Adrenal gland (tissue), 12 donors: Measurements from ENCODE around the gene ANO6. TPM values are rescaled to one million over a fixed set of nuclear protein-coding genes. Genes with fewer than 3 reads are reported as not detected.
A peak's percentile ranks its signal among the peaks of the same experiment; 100 is the strongest.

Experiments
- DNase-seq, 7 donors: peaks; one replicate each; pipeline ENCODE4 v3.0.0-alpha.2; 2019 to 2020
- H3K27ac ChIP-seq, 5 donors: fragments of 200-600 bp; sonication (generic) in 4 of 5; 1 replicate in 3 of 5; 2 replicates in 2 of 5; pipeline versions ENCODE4 v1.5.1 to v1.8.0; 2016 to 2020; ENCODE audit warnings: mild to moderate bottlenecking in 1 of 5
- H3K27me3 ChIP-seq: fragments of 200-600 bp; 2 replicates; pipeline ENCODE4 v1.8.0; 2021
- H3K36me3 ChIP-seq, 2 donors: fragments of 200-600 bp; replicated peaks in 1 of 2; 1 replicate in 1 of 2; 2 replicates in 1 of 2; pipeline versions ENCODE4 v1.5.1 to v1.8.0; 2018 to 2022
- H3K4me1 ChIP-seq, 2 donors: fragments of 200-600 bp; replicated peaks in 1 of 2; 1 replicate in 1 of 2; 2 replicates in 1 of 2; pipeline versions ENCODE4 v1.5.1 to v1.8.0; 2018 to 2021
- H3K4me3 ChIP-seq, 4 donors: fragments of 200-600 bp; sonication (generic) in 3 of 4; one replicate each; pipeline ENCODE4 v1.5.1; 2016 to 2018
- H3K9me3 ChIP-seq, 3 donors: fragments of 200-600 bp; sonication (generic) in 1 of 3; replicated peaks in 1 of 3; 1 replicate in 2 of 3; 2 replicates in 1 of 3; pipeline versions ENCODE4 v1.5.1 to v1.8.0; 2016 to 2021
- POLR2A ChIP-seq, 2 donors: fragments of 450-650 bp; IDR thresholded peaks; one replicate each; pipeline ENCODE4 v1.6.1; 2017; ENCODE audit warnings: antibody characterized with exemption in 2 of 2, mild to moderate bottlenecking in 2 of 2, moderate library complexity in 1 of 2
- WGBS, 4 donors: extraction: QIAGEN DNeasy Blood & Tissue Kit in 2 of 4; methylation state at CpG; one replicate each; pipeline versions ENCODE4 v1.1.5 to v1.1.7; 2013 to 2017; 5-methylcytosine and 5-hydroxymethylcytosine counted together
- intact Hi-C, 2 donors: fragments of 100-400 bp; cut with DNase I; formaldehyde crosslinking; loops; one replicate each; pipeline versions ENCODE4 v1.14.1 to v1.15.0; 2022 to 2023
- polyA plus RNA-seq, 3 donors: library from polyadenylated mRNA; stranded (reverse); fragments of 200-250 nt in 2 of 3; fragments of 350-450 nt in 1 of 3; fragmentation: Illumina TruSeq in 1 of 3; extraction: RNeasy Lipid Tissue Mini Kit (QIAGEN cat#74804) in 1 of 3; gene quantifications; one replicate each; pipeline ENCODE4 v1.2.3, GENCODE V29; 2013 to 2014
- total RNA-seq, 9 donors: library from RNA; depleted of rRNA in 4 of 9; stranded (reverse); fragments of >200 nt in 4 of 9; fragments of 120-200 nt in 1 of 9; fragmentation: NEBNext Ultra II Directional in 1 of 9; extraction: Animal tissue kit (Norgen Biotek cat#: 25700) in 1 of 9; gene quantifications; one replicate each; pipeline versions ENCODE4 v1.1.0 to v1.2.4, GENCODE V29; 2013 to 2023
- TF ChIP-seq, protein P1 (sequence below), 6 experiments: fragments of 450-650 bp in 4 of 6; fragments of 200-600 bp in 2 of 6; sonication (generic) in 1 of 6; IDR thresholded peaks; 1 replicate in 5 of 6; 2 replicates in 1 of 6; pipeline versions ENCODE4 v1.5.1 to v1.8.0; 2016 to 2021; ENCODE audit warnings: antibody characterized with exemption in 6 of 6, mild to moderate bottlenecking in 2 of 6, moderate library complexity in 1 of 6
- donor health status: healthy with polysubstance abuse.
- donor health status: Bipolar disorder and iron deficiency.
- donor health status: DM: yes; HTN: yes; CAD: no.
- donor health status: DM: no; HTN: no; CAD: no.
- donor health status: DM: no; HTN: no; CAD: no.
- donor health status: DM: yes; HTN: yes; CAD: no.

The ANO6 gene
- total and polyA plus RNA-seq, 12 donors: 7.5 to 92.3 (median 54.4) TPM

DNA sequence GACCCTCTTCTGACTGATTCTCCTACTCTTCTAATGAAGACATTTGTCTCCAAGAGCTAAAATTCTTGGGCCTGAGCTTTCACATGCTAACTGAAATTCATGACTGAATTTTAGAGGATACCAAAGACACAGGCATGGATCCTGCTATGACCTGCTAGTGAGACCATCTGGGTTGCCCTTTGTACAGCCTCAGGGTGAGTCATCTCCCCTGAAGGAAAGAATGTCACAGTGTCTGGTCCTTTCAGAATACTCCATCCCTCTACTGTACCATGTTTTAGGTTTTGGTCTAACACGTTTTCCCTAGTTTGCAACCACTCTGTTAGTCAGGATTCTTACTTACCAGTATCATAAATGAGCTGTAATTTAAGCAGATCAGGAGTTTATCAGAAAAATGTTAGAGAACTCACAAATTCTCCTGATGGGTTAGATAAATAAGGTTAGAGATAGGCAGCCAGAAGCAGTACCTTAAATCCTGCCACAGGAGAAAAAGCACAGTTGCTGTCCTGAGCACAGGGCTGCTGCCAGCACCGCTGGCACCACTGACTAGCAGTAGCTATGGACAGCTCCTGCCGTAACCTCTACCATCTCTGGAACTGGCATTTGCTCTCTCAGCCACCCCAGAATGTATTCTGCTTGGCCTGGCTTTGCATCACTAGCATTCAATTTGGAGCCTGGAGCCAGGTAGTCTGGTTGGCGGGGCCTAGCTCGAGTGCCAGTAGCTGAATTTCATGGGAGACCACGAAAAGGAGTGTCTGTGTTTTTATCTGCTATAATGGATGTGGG lies 127.6 kb downstream of the ANO6 start:
- WGBS, 4 donors: 92 to 98% (median 96%) methylated on average over 6 of the region's 6 CpGs
- Histone ChIP-seq H3K36me3 (peaks cover 0 to 5% of the 10 kb centered on the region in 2 donors), H3K4me3 (no peak overlapping the region), H3K27ac (no peak overlapping the region), H3K9me3 (no peaks in the 10 kb centered on the region), H3K27me3 (no peaks in the 10 kb centered on the region), H3K4me1 (no peaks in the 10 kb centered on the region)
- TF ChIP-seq POLR2A (IDR thresholded peaks at IDR 0.05): no peak
- DNase-seq: no peak
- intact Hi-C loops: no loop called here

GRCh38 chr12:45348311-45348710 lies 132.4 kb downstream of the ANO6 start:
- H3K36me3 ChIP-seq: peaks cover 0 to 8% of the 10 kb centered on the region in 2 donors
- no peak overlapping the region for H3K27ac ChIP-seq
- peaks cover 0 to 16% of the 10 kb centered on the region in 2 donors for H3K4me1 ChIP-seq
- H3K4me3 ChIP-seq: no peak overlapping the region
- DNase-seq: no peak
- TF ChIP-seq POLR2A (IDR thresholded peaks at IDR 0.05): no peak
- TF ChIP-seq, protein P1, sequence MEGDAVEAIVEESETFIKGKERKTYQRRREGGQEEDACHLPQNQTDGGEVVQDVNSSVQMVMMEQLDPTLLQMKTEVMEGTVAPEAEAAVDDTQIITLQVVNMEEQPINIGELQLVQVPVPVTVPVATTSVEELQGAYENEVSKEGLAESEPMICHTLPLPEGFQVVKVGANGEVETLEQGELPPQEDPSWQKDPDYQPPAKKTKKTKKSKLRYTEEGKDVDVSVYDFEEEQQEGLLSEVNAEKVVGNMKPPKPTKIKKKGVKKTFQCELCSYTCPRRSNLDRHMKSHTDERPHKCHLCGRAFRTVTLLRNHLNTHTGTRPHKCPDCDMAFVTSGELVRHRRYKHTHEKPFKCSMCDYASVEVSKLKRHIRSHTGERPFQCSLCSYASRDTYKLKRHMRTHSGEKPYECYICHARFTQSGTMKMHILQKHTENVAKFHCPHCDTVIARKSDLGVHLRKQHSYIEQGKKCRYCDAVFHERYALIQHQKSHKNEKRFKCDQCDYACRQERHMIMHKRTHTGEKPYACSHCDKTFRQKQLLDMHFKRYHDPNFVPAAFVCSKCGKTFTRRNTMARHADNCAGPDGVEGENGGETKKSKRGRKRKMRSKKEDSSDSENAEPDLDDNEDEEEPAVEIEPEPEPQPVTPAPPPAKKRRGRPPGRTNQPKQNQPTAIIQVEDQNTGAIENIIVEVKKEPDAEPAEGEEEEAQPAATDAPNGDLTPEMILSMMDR (IDR thresholded peaks at IDR 0.05): no peak
- no peaks in the 10 kb centered on the region for H3K27me3 ChIP-seq
- intact Hi-C loops: no loop called here
- 94 to 97% (median 94%) methylated on average over 2 of the region's 2 CpGs for WGBS, 4 donors
- H3K9me3 ChIP-seq: no peaks in the 10 kb centered on the region

- no peak for TF ChIP-seq POLR2A (IDR thresholded peaks at IDR 0.05)
- TF ChIP-seq, protein P1 (IDR thresholded peaks at IDR 0.05): no peak
- WGBS, 4 donors: 71 to 78% (median 74%) methylated on average over 1 of the region's 1 CpG
- intact Hi-C loops: no loop called here
- no peak overlapping the region for H3K27ac ChIP-seq
- peaks cover 0 to 16% of the 10 kb centered on the region in 2 donors for H3K4me1 ChIP-seq
- no peak for DNase-seq
- no peak overlapping the region for H3K4me3 ChIP-seq
- H3K36me3 ChIP-seq: peaks cover 0 to 8% of the 10 kb centered on the region in 2 donors
- H3K27me3 ChIP-seq: no peaks in the 10 kb centered on the region
- H3K9me3 ChIP-seq: no peaks in the 10 kb centered on the region
These were observed 133.1 kb downstream of the ANO6 start for GRCh38 chr12:45348986-45349385.

- peak in 2 of 7 donors; percentile 14 to 32 for DNase-seq
- H3K27me3 ChIP-seq: no peaks in the 10 kb centered on the region
- peaks cover 0 to 12% of the 10 kb centered on the region in 2 donors for H3K36me3 ChIP-seq
- H3K4me1 ChIP-seq: peaks cover 0 to 16% of the 10 kb centered on the region in 2 donors
- H3K27ac ChIP-seq: no peak overlapping the region
- intact Hi-C loops: no loop called here
- H3K9me3 ChIP-seq: no peaks in the 10 kb centered on the region
- 40 to 80% (median 60%) methylated on average over 1 of the region's 1 CpG for WGBS, 4 donors
- no peak overlapping the region for H3K4me3 ChIP-seq
- TF ChIP-seq, protein P1 (IDR thresholded peaks at IDR 0.05): no peak
- no peak for TF ChIP-seq POLR2A (IDR thresholded peaks at IDR 0.05)
These were observed 134.0 kb downstream of the ANO6 start for GRCh38 chr12:45349916-45350315.

- peaks cover 0 to 20% of the 10 kb centered on the region in 2 donors for H3K4me1 ChIP-seq
- no peak overlapping the region for H3K4me3 ChIP-seq
- H3K27me3 ChIP-seq: no peaks in the 10 kb centered on the region
- TF ChIP-seq POLR2A (IDR thresholded peaks at IDR 0.05): no peak
- TF ChIP-seq, protein P1 (IDR thresholded peaks at IDR 0.05): no peak
- H3K36me3 ChIP-seq: peaks cover 0 to 12% of the 10 kb centered on the region in 2 donors
- H3K27ac ChIP-seq: no peak overlapping the region
- DNase-seq: no peak
- H3K9me3 ChIP-seq: no peaks in the 10 kb centered on the region
- intact Hi-C loops: no loop called here
- WGBS, 4 donors: 91 to 95% (median 92%) methylated on average over 3 of the region's 3 CpGs
These were observed 135.0 kb downstream of the ANO6 start for GRCh38 chr12:45350861-45351260.
